OCI-LY7 (cell line): Measurements from ENCODE around the gene SPNS2.

ENCODE experiments used
- CTCF ChIP-seq: fragments of 200-600 bp; sonication (generic); conservative IDR thresholded peaks from 2 replicates; pipeline ENCODE4 v1.5.1; 2014; ENCODE audit warnings: mild to moderate bottlenecking, antibody characterized with exemption, low read length, moderate library complexity, mixed read lengths
- EZH2phosphoT487 ChIP-seq: fragments of 200-600 bp; sonication (generic); IDR thresholded peaks from 2 replicates; pipeline ENCODE4 v1.6.1; 2018; ENCODE audit warnings: low read depth, borderline replicate concordance, mild to moderate bottlenecking, mixed run types, antibody characterized with exemption, low read length, moderate library complexity, mixed read lengths

GRCh38 chr17:4474093-4474492, 24.6 kb upstream of the SPNS2 start:
- no peak for TF ChIP-seq CTCF
- no peak for TF ChIP-seq EZH2phosphoT487
